OCI-LY3 (cell line): ENCODE measurements around the gene TIPARP.

Experiments
- H2AFZ ChIP-seq: fragments of 200-600, 300-600 bp; shearing (Covaris generic); 2 replicates; pipeline ENCODE4 v1.6.0; 2014; ENCODE audit warnings: antibody characterized with exemption, low read depth, low read length
- H3K27ac ChIP-seq: fragments of 200-600, 300-600 bp; sonication (generic); 2 replicates; pipeline ENCODE4 v1.5.1; 2014; ENCODE audit warnings: mild to moderate bottlenecking, low read length, moderate library complexity, mixed read lengths
- H3K27me3 ChIP-seq: fragments of 200-600, 300-600 bp; sonication (generic); 2 replicates; pipeline ENCODE4 v1.6.1; 2014; ENCODE audit warnings: low read depth, low read length, mixed read lengths
- H3K36me3 ChIP-seq: fragments of 200-600, 300-600 bp; sonication (generic); replicated peaks from 2 replicates; pipeline ENCODE3; 2014; ENCODE audit warnings: low read depth, low read length, mixed read lengths
- H3K4me1 ChIP-seq: fragments of 300-600, 200-600 bp; sonication (generic); 2 replicates; pipeline ENCODE4 v1.6.1; 2014; ENCODE audit warnings: low read length, mixed read lengths
- H3K4me2 ChIP-seq: fragments of 200-600, 300-600 bp; sonication (generic); 2 replicates; pipeline ENCODE4 v1.6.1; 2014; ENCODE audit warnings: low read length, mixed read lengths
- H3K4me3 ChIP-seq: fragments of 300-600, 200-600 bp; sonication (generic); 2 replicates; pipeline ENCODE4 v1.5.1; 2014; ENCODE audit warnings: antibody characterized with exemption, mild to moderate bottlenecking, low read length, moderate library complexity
- H3K79me2 ChIP-seq: fragments of 300-600, 200-600 bp; shearing (Covaris generic); 2 replicates; pipeline ENCODE4 v1.6.1; 2014; ENCODE audit warnings: mild to moderate bottlenecking, low read length, mixed read lengths
- H3K9ac ChIP-seq: fragments of 300-600, 200-600 bp; shearing (Covaris generic); 2 replicates; pipeline ENCODE4 v1.6.0; 2014; ENCODE audit warnings: mild to moderate bottlenecking, low read length, moderate library complexity
- H3K9me3 ChIP-seq: fragments of 200-600, 300-600 bp; shearing (Covaris generic); 2 replicates; pipeline ENCODE4 v1.6.1; 2014; ENCODE audit warnings: low read length, mixed read lengths; ENCODE audit not compliant: insufficient read depth
- H4K20me1 ChIP-seq: fragments of 200-600, 300-600 bp; sonication (generic); 2 replicates; pipeline ENCODE4 v1.6.1; 2016; ENCODE audit warnings: low read length, mixed read lengths; ENCODE audit not compliant: insufficient read depth
- EZH2phosphoT487 ChIP-seq: fragments of 200-600 bp; shearing (Covaris generic); IDR thresholded peaks from 2 replicates; pipeline ENCODE4 v1.6.1; 2018; ENCODE audit warnings: antibody characterized with exemption, mixed run types, low read depth
- TF ChIP-seq, protein P1 (sequence below): fragments of 200-600, 300-600 bp; sonication (generic); IDR thresholded peaks from 2 replicates; pipeline ENCODE4 v1.5.1; 2014; ENCODE audit warnings: antibody characterized with exemption, low read length, low read depth

TIPARP gene

DNA sequence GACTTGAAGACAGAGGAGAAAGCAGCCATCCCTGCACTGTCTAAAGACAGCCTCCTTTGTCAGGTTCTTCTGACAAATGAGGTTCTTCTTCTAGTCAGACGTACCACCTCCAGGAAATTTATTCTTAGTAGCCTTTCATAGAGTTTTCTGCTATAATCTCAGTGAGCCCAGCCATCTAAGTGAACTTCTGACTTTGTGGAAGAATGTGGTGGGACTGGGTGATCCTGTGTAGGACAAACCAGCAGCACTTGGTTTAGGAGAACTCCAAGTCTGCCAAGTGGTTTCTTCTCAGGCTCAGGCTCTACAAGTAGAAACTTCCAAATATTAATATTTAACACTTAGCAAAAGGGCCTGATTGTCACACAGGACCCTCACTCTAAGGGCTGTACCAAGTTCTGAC, 52.1 kb downstream of the TIPARP start:
- no peaks in the 10 kb centered on the region for H4K20me1 ChIP-seq
- TF ChIP-seq, protein P1, sequence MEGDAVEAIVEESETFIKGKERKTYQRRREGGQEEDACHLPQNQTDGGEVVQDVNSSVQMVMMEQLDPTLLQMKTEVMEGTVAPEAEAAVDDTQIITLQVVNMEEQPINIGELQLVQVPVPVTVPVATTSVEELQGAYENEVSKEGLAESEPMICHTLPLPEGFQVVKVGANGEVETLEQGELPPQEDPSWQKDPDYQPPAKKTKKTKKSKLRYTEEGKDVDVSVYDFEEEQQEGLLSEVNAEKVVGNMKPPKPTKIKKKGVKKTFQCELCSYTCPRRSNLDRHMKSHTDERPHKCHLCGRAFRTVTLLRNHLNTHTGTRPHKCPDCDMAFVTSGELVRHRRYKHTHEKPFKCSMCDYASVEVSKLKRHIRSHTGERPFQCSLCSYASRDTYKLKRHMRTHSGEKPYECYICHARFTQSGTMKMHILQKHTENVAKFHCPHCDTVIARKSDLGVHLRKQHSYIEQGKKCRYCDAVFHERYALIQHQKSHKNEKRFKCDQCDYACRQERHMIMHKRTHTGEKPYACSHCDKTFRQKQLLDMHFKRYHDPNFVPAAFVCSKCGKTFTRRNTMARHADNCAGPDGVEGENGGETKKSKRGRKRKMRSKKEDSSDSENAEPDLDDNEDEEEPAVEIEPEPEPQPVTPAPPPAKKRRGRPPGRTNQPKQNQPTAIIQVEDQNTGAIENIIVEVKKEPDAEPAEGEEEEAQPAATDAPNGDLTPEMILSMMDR = no peak
- no peak for TF ChIP-seq EZH2phosphoT487
- no peak overlapping the region for H2AFZ ChIP-seq
- H3K9me3 ChIP-seq = no peaks in the 10 kb centered on the region
- no peak overlapping the region for H3K4me3 ChIP-seq
- H3K27ac ChIP-seq = no peak overlapping the region
- H3K9ac ChIP-seq = no peak overlapping the region
- H3K36me3 ChIP-seq = no peaks in the 10 kb centered on the region
- H3K4me2 ChIP-seq = no peak overlapping the region
- no peaks in the 10 kb centered on the region for H3K27me3 ChIP-seq
- no peaks in the 10 kb centered on the region for H3K79me2 ChIP-seq
- H3K4me1 ChIP-seq = peaks cover 55% of the 10 kb centered on the region

DNA sequence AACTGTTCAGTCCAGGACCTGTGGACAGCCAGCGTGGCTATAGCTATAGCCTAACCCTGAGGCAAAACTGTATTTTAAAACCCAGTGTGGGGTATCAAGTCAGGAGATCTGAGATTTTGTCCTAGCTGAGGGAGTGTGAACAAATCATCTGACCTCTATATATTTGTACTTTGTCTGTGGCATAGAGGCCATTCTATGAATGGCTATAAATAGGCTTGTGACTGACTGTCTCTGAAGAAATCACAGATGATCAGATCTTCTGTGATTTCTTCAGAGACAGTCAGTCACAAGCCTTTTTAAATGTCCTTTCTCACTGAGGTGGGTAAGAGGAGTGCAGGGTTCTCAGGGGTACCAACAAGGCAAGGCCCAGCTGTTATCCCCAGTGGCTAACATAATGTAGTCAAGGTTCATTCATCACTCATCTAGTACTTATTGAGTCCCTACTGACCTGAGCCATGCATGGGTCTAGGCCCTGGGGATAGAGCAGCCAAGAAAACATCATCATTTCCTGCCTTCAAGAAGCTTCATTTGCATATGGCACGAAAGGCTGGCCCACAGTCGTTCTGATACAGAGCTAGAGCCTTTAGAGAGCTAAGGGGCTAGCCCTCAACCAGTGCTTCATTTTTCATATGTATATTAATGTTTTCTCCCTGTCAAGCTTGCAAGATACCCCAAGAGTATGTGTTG, 53.3 kb downstream of the TIPARP start:
- no peaks in the 10 kb centered on the region for H3K9me3 ChIP-seq
- no peaks in the 10 kb centered on the region for H3K79me2 ChIP-seq
- no peaks in the 10 kb centered on the region for H3K27me3 ChIP-seq
- H3K27ac ChIP-seq = no peak overlapping the region
- H3K4me2 ChIP-seq = peak overlapping the region; percentile 9
- H3K4me3 ChIP-seq = no peak overlapping the region
- no peaks in the 10 kb centered on the region for H3K36me3 ChIP-seq
- H3K4me1 ChIP-seq = peaks cover 45% of the 10 kb centered on the region
- H2AFZ ChIP-seq = no peak overlapping the region
- H3K9ac ChIP-seq = no peak overlapping the region
- no peak for TF ChIP-seq EZH2phosphoT487
- TF ChIP-seq, protein P1 = no peak
- no peaks in the 10 kb centered on the region for H4K20me1 ChIP-seq

DNA sequence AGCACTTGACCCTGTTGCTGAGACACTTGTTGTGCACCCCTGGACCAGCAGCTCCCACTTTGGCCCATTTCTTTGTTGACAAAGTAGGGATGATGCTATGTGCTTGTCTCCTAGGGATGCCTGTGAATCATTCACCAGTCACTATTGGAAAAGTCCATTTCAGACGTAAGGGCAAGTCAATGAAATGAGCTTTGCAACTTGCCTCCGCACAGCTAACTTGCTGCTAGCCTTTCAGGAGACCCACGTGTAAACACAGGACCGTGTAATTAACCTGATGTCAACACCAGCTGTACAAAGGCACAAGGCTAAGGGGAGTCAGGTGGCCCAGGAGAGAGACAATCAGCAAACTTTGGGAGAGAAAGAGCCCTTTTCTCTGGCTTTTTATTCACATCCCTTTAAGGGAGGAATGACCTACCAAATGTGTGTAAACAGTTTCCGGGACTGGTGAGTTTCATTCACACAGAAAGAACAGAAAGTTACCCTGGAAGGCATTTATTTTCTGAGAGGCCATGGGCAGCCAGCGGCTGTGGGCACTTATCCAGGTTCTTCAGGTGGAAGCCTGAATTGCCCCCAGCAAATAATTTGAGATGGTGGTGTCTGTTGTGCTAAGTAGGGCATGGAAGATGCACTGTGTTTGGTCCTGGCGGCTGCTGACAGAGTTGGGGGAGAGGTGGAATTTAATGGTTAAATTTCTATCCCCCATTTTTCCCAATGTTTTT, 54.0 kb downstream of the TIPARP start:
- Histone ChIP-seq H3K4me3 (no peak overlapping the region), H3K4me2 (peak overlapping the region; percentile 9), H3K9ac (no peak overlapping the region), H4K20me1 (no peaks in the 10 kb centered on the region), H2AFZ (no peak overlapping the region), H3K9me3 (no peaks in the 10 kb centered on the region), H3K27ac (no peak overlapping the region), H3K27me3 (no peaks in the 10 kb centered on the region), H3K36me3 (no peaks in the 10 kb centered on the region), H3K79me2 (no peaks in the 10 kb centered on the region), H3K4me1 (peaks cover 37% of the 10 kb centered on the region)
- TF ChIP-seq, protein P1 = no peak
- TF ChIP-seq EZH2phosphoT487 = no peak

DNA sequence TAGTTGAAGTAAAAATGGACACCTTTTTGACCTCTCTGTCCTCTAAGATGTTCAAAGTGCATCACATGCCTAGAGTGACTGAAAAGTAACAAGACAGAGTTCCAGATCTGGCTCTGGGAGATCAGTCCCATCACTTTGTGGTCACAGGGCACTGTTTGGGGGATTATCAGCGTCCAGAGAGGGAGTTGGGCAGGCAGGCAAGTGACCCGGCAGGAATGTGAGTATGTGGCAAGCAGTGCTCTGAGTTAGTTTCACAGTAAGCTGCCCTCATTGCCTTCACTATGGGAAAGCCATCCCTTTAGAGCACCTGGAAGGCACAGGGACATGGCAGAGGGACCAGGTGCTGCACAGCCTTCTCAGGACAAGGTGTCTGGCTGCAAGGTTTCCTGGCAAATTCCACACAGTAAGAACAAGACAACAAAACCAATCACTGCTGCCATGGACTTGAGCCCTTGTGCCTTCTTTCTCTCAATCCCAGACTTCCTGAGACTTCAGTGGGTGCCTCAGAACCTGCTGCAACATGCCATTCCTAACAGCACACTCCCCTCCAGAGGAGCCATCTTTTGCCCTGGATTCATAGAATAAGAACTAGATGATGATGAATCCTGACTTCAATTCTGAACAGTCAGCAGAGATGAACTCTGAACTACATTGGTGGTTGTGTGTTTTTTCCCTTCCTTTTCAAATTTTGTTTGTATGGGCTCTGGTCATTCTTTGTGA, 55.2 kb downstream of the TIPARP start:
- no peak overlapping the region for H2AFZ ChIP-seq
- no peaks in the 10 kb centered on the region for H3K27me3 ChIP-seq
- no peak overlapping the region for H3K27ac ChIP-seq
- H3K4me3 ChIP-seq = no peak overlapping the region
- no peak overlapping the region for H3K9ac ChIP-seq
- no peak for TF ChIP-seq EZH2phosphoT487
- TF ChIP-seq, protein P1 = no peak
- no peaks in the 10 kb centered on the region for H3K36me3 ChIP-seq
- H4K20me1 ChIP-seq = no peaks in the 10 kb centered on the region
- H3K4me1 ChIP-seq = peaks cover 26% of the 10 kb centered on the region
- H3K79me2 ChIP-seq = no peaks in the 10 kb centered on the region
- no peaks in the 10 kb centered on the region for H3K9me3 ChIP-seq
- H3K4me2 ChIP-seq = no peak overlapping the region
